Tongue (tissue), 2 donors: Measurements from ENCODE around the gene SNUPN. TPM values are rescaled to one million over a fixed set of nuclear protein-coding genes. Genes with fewer than 3 reads are reported as not detected.

Source experiments
- DNase-seq: peaks from one replicate; pipeline ENCODE4 v3.0.0-alpha.2; 2015
- total RNA-seq: library from RNA; depleted of rRNA; stranded (reverse); fragments of >200 nt; gene quantifications from one replicate; pipeline ENCODE4 v1.2.3, GENCODE V29; 2014

The SNUPN gene
- 18.3 TPM for total RNA-seq

DNA sequence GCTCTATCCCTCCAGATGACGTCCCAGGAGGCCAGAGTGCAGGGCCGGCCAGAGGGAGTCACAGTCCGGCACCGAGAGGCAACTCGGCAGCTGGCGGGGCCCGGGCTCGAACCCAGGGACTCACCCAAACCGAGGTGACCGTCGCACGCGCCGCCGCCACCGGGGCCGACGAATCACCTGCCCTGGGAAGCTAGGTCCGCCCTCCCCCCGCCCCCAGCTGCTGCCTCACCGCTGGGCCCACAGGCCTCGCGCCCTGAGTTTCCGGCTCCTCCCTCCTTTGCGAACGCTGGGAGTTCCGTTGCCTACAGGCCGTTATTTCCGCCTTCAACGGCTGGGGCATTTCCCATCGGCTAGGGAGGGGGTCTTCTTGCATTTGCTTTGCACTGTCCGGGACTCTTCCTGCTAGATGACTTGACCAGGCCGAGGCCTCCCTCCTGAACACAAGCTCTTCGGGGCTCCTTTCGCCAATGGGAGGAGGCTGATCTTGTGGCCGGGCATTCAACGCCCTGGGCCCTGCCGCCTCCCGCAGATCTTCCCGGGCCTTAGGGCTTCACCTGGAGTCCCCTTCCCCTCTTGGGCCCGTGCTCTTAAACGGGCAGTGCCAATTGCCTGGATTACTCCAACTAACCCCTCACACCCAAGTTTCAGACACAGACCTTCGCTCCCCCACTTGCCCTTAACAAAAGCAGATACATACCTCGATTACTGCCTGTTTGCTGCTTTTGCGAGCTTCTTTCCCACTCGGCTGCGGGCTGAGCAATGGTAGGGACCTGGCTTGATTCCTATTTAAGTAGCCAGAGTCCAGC is at the start of gene SNUPN:
TSS of gene SNUPN (minus strand) at position 184 of the 806 bp plus-strand sequence. CDS start 4,674 bp downstream, outside the sequence.
- peak; percentile 98 for DNase-seq

DNA sequence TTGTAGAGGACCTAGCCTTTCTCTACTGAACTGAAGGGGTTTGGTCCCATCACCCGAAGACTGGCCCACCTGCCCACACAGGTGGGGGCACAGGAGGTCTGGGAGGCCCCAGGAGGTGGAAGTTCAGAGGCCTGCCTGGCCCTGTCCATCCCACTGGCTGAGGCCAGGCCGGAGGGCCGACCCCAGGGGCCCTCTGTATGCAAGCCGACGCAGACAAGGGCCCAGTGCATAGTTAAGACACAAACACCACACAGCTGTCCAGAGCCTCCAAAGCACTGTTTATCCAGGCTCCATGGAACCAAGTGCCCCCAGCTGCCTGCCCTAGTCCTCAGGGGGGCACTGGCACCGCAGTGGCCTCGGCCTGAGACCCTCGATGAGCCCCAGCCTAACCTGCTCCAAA is 48.8 kb upstream of the SNUPN start:
- DNase-seq: no peak

DNA sequence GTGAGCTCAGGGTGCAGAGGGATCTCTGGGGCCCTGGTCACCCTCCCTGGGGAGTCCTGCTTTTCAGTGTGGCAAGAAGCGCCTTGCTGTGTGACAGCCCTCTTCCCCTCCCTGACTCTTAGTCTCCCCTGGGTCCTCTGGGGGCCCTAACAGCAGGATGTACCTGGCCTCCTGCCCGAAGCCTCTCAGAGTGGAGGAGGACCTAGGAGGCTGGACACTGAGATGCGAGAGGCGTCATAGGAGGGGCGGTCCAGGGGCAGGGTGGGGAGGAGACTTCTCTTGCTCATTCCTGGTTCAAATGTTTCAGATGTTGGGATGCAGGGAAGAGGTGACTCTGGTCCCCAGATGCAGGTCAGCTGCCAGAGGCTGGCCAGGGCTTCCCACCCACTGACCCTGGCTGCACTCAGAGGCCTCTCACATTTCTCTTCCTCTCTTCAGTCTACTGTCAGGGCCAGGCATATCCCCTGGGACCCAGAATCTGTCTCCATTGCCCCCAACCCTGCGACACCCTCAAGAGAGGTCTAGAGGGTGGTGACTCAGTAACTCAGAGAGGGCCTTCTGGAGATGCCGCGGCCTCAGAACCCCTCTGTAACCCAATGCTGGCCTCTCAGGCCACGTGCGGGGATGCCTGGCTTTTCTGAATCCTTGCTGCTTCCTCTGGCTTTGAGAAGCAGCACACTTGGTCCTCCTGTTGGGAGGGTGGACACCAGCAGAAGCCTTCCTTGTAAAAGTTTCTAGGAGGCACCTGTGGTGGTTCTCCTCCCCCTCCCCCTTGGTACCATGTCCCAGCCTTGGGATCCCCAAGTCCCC is 48.1 kb upstream of the SNUPN start:
- DNase-seq: peak; percentile 89

- DNase-seq: peak; percentile 74
Observed at GRCh38 chr15:75672646-75673425, 47.3 kb upstream of the SNUPN start.

DNA sequence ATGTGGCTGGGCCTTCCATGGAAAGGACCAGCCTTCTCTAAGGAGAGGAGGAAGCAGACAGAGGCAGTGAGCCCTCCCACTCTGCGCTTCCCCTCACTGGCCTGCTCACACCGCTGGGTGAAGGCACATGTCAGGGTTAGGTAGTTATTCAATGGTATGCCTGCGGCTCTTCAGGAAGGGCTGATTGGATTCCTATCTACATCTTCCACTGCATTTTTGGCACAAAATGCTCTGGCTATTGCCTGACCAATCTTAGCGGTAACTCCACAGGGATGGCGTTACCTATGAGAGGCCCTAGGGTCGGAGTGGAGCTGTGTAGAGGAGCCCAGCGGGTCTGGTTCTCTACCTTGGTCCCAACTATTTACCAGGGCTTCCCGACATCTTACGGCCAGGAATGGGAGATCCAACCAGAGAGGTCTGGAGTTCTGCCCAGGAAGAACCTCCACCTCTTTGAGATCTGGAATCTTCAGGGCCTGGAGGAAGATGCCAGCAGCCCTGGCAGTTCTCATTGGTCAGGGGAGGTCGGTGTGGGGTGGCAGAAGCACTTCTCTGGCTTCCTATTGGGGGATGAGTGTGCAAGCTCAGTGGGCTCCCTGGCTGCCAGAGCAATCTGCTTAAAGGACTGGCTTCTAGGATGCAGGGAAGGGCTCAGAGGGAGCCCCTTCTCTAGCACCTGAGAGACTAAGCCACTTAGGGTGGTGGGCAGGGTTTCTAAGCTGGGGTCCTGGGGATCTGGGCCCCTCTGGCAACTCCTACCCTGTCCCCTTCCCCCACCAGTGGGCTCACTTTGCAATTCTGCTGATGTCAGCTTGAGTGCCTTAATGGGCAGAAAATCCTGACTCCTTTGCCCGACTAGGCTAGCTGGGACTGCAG is 46.4 kb upstream of the SNUPN start:
- DNase-seq: peak; percentile 54

GRCh38 chr15:75669879-75670212 is 44.3 kb upstream of the SNUPN start:
- DNase-seq: no peak

GRCh38 chr15:75669191-75669878 is 43.8 kb upstream of the SNUPN start:
- DNase-seq: no peak

GRCh38 chr15:75666823-75667501 is 41.4 kb upstream of the SNUPN start:
- DNase-seq: peak; percentile 92

DNA sequence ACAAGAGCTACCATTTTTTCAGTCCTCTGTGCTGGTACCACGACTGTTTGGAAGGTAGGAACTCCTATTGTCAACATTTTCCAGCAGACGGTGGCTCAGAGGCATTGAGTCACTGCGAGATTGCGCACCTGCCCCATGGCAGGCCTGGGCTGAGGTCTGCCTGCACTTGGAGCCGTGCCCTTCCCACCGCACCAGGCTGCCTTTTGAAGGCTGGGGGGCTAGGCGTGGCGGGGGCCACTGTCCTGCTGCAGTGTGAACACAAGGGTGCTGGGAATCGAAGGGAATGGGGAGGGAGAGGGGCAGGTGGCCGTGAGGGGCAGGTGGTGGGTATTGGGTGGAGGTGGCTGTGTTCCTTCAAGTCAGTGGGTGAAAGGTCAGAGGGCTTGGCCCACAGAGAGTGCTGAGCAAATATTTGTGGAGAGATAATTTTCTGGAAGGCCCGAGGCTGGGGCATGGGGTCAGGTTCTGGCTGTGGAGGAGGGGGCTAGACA is 38.5 kb upstream of the SNUPN start:
- no peak for DNase-seq

- DNase-seq: no peak
Observed at GRCh38 chr15:75662823-75663519, 37.4 kb upstream of the SNUPN start.

DNA sequence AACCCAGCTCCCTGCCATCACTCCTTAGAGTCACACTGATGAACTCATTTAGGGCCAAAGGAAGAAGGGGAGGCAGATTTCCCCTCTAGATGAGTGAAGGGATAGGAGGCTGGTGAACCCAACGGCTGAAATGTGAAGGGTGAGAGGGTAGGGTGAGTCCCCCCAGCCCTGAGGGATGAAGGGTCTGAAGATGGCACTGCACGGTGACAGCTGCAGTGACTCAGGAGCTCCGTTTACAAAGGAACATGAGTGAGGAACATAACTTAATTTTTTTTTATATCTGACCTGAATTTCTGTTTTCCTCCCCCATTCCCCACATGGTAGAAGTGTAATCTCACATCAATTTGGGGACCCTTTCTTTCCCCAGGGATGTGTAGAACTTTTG is 36.2 kb upstream of the SNUPN start:
- no peak for DNase-seq

DNA sequence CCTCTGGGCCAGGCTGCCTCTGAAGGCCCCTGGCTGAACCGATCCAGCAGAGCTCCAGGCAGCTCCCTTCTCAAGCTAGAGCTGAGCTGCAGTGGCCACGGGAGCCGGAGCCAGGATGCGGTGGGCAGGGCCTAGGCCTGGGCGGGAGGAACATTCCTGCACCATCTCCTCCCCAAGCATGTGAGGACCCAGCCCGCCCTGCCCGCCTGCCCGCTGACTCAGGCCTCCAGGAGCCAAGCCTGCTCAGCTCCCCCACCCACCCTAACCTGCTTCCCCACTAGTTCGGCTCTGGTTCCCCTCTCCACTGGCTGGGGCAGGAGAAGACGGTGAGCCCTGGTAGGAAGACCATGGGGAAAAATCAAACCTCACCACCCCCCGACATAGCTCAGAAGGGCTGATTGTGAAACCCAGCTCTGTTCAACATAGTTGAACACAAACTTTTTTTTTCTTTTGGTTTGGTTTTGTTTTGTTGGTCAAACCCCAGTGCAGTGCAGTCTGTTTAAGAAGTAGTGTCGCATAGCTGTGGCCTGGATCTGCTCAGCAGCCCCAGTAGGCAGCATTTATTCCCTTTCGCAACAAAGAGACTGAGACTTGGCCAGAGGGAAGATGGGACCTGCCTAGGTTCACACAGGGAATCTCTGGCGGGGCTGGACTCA is 35.7 kb upstream of the SNUPN start:
- peak; percentile 81 for DNase-seq

DNA sequence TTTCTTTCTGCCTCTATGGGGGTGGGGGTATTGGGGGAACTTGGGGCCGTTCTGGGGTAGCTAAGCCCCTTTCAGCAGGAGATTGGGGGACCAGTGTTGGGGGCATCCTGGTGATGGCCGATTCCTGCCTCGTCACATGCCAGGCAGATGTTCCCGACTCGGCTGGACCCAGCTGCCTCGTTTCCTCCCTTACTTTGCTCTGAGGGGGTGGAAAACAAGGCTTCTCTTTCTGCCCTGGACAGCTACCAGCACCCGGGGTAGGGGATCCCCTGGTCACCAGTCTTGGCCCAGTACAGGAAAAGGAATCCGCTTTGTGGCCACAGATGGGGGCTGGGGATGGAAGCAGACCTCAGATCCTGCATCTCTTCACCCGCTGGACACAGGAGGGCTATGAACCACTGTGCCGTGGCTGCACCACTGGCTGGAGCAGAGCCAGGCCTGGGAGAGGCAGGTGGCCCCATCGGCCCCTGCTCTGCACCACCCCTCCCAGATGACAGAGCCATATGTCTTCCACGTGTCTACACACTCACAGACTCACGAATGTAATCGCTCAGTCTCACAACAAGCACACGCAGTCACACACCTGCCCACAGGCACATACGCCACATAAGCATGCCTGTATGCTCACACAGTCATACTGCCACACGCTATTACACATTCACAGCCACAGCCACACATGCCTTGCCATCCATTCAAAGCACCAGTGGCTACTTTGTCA is 34.6 kb upstream of the SNUPN start:
- peak; percentile 48 for DNase-seq

- no peak for DNase-seq
Observed at GRCh38 chr15:75659141-75659771, 33.7 kb upstream of the SNUPN start.

DNA sequence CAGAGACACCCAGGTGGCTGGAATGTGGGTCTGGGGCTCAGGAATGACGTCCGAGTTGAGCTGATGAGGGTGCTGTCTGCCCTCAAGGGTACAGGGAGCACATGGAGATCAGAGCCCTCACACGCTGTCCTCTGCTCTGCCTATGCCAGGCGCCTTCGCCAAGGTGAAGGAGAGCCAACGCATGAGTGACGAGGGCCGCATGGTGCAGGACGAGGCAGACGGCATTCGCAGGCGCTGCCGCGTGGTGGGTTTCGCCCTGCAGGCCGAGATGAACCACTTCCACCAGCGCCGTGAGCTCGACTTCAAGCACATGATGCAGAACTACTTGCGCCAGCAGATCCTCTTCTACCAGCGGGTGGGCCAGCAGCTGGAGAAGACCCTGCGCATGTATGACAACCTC is 31.3 kb upstream of the SNUPN start:
- no peak for DNase-seq

DNA sequence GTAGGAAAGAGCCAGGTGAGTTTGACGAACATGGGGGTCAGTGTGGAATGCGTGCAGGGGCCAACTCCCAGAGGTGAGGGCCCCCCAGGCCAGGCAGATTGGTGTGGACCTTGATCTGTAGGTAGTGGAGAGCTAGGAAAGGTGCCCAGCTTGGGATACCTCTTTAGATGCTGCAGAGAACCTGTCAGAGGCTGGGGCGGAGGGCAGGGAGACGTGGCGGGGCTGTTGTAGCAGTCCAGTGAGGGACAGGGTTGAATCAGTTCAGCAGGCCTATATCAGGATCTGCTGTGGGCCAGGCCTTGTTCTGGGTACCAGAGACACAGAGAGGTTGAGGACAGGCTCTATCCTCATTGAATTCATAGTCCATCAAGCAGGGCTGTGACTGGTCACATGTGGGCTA is 30.8 kb upstream of the SNUPN start:
- no peak for DNase-seq

DNA sequence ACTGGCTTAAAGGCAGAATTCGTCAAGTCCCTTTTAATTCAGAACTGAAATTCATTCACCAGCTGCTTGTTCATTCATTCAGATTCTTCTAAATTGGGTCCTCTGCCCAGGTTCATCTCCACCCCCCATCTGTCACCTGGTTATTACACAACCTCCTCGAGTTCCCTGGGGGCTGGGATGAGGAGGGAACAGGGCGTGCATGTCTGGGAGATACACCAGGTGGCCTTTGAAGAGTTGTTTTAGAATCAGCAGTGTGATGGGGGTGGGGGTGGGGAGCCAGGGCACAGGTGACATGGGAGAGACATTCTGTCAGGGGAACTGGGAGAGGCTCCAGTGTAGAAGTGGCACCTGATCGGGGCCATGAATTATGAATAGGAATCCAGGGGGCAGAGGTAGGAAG is 30.4 kb upstream of the SNUPN start:
- DNase-seq: no peak
